GM13977 (cell line): Measurements from ENCODE around the gene C22orf42.

Experiments
- DNase-seq: peaks from one replicate; pipeline ENCODE4 v3.0.0; 2012; ENCODE audit warnings: low spot score
- in situ Hi-C: fragments of 300-500 bp; cut with MboI; formaldehyde crosslinking; loops from one replicate; pipeline ENCODE4 v1.12.0; 2022; ENCODE audit warnings: low sequenced_read_pairs, low pct_unique_long_range_greater_than_20kb, mixed read lengths, inconsistent platforms; ENCODE audit not compliant: unreplicated experiment
- TF ChIP-seq, protein P1 (sequence below): IDR thresholded peaks from 2 replicates; pipeline ENCODE4 v1.5.1; 2012; ENCODE audit warnings: mild to moderate bottlenecking, control low read depth; ENCODE audit not compliant: insufficient read depth; ENCODE audit errors: extremely low read depth, missing control alignments

Gene C22orf42, protein sequence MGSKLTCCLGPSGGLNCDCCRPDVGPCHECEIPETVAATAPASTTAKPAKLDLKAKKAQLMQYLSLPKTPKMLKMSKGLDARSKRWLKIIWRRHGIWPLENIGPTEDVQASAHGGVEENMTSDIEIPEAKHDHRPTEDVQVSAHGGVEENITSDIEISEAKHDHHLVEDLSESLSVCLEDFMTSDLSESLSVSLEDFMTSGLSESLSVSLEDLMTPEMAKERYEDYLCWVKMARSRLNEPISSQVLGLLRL

DNA sequence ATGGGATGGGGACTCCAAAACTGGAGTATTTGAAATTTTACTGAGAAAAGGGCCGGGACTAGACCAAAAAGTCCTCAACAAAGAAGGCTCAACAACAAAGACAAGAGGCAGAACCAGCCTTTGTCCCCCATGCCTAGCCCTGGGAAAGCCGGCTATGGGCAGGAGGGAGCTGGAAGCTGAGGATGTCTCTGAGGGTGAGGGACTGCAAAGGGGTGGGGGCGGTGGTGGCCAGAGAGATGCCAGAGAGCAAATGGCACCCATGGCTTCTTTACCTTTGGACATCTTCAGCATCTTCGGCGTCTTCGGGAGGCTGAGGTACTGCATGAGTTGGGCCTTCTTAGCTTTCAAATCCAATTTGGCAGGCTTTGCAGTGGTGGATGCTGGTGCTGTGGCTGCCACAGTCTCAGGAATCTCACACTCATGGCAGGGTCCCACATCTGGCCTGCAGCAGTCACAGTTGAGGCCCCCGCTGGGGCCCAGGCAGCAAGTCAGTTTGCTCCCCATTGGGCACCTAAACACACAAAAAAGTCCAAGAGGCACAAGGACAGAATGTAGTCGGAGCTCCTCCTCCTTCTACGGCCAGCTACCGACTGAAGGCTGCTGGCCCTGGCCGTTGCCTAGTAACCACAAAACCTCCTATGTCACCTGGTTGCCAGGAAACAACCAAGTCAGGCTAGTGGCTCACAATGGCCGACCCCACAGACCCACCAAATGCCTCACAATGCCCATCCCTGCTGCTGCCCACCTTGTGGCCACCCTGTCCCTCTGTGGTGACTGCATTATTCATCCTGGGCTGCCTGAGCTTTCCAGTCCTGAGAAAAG, at the start of gene C22orf42:
Gene C22orf42 (minus strand): TSS at position 592 of the 822 bp plus-strand sequence. CDS start 88 bp downstream, at position 504.
- in situ Hi-C loops, result no loop called here
- no peak for DNase-seq
- TF ChIP-seq, protein P1, sequence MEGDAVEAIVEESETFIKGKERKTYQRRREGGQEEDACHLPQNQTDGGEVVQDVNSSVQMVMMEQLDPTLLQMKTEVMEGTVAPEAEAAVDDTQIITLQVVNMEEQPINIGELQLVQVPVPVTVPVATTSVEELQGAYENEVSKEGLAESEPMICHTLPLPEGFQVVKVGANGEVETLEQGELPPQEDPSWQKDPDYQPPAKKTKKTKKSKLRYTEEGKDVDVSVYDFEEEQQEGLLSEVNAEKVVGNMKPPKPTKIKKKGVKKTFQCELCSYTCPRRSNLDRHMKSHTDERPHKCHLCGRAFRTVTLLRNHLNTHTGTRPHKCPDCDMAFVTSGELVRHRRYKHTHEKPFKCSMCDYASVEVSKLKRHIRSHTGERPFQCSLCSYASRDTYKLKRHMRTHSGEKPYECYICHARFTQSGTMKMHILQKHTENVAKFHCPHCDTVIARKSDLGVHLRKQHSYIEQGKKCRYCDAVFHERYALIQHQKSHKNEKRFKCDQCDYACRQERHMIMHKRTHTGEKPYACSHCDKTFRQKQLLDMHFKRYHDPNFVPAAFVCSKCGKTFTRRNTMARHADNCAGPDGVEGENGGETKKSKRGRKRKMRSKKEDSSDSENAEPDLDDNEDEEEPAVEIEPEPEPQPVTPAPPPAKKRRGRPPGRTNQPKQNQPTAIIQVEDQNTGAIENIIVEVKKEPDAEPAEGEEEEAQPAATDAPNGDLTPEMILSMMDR, result no peak

DNA sequence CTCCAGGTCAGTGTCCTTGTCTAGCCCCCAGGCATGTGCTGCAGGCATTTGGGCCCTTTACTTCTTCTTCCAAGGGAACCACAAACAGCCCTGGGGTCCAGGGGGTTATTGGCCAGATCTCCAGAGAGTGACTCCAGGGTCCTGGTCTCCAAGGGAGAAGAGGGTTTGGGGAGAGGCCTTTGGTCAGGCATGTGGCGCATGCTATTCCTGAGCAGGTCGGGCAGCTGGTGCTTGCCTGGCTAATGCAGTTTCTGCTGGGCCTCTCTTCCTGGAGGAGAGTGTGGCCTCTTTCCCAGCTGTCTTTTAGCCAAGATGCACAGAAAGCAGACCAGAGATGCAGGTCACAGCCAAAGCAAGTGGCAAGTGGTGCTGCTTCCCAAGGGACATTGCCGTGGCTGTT, 49.6 kb upstream of the C22orf42 start:
- DNase-seq, result no peak
- TF ChIP-seq, protein P1, result no peak
- in situ Hi-C loops, result no loop called here

DNA sequence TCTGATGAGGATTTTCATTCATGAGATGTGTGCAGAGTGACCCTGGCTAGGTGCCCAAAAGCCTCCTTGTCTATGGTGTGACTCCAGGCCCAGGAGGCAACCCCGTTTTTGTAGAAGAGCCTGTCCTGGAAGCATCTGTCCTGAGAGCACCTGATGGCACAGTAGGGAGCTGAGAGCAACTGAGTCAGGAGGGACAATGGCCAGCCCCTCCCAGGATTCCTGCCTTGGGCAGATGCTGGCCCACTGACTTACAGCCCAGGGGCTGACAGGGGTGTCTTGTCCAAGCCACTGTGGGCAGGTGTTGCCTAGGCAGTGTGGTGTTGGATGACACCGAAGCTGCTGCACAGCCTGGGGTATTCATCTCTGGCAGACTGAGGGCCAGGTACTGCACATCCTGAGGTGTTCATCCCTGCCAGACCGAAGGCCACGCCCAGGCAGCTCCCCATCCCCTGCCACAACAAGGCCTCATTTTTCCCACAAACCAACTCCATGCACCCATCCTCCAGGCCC, 48.9 kb upstream of the C22orf42 start:
- DNase-seq, result no peak
- in situ Hi-C loops, result no loop called here

DNA sequence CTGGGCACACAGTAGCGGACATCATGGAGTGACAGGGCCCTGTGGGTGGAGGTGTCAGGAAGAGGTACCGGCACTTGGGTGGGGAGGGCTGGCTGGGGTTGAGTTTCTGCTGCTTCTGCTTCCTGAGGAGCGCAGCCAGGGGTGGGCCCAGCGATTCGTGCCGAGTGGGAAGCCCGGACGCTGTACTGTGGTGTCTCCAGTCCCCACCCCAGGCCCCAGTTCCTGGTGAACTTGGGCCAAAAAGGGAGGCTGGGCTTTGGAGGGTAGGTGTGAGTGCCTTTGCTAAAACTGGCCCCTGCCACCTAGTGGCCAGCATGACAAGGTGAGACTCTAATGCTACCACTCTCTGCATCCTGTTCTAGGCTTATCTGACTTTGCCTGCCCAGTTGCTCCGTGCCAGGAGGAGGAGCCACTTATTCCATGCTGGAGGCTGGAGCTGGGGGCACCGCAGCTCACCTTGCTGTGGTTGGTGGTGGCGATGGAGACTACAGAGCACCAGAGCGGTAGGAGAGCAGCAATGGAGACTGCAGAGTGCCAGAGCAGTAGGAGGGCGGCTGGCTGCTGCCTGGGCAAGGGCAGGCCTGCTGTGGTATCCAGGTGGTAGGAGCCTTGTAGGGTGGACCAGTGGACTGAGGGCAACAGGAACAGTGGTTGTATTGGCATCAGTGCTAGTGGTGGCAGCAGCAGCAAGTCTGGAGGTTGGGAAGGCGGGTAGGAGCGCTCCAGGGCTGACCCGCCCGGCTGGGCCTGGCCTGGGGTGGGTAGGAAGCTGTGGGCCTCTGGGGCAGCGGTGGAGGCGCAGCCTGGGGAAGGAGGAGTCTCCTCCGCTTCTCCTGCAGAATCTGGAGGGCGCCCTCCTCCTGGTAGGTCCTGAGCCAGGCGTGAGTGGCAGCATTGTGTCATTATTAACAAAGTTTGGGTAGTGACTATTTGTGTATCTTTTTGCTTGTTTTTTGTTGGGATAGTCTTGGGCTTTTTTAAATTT, 48.0 kb upstream of the C22orf42 start:
- in situ Hi-C loops, result no loop called here
- DNase-seq, result peak; percentile 51
- TF ChIP-seq, protein P1, result peak; percentile 71

More for the DNA sequence above, 48.9 kb upstream of the C22orf42 start:
- TF ChIP-seq, protein P1, result no peak

DNA sequence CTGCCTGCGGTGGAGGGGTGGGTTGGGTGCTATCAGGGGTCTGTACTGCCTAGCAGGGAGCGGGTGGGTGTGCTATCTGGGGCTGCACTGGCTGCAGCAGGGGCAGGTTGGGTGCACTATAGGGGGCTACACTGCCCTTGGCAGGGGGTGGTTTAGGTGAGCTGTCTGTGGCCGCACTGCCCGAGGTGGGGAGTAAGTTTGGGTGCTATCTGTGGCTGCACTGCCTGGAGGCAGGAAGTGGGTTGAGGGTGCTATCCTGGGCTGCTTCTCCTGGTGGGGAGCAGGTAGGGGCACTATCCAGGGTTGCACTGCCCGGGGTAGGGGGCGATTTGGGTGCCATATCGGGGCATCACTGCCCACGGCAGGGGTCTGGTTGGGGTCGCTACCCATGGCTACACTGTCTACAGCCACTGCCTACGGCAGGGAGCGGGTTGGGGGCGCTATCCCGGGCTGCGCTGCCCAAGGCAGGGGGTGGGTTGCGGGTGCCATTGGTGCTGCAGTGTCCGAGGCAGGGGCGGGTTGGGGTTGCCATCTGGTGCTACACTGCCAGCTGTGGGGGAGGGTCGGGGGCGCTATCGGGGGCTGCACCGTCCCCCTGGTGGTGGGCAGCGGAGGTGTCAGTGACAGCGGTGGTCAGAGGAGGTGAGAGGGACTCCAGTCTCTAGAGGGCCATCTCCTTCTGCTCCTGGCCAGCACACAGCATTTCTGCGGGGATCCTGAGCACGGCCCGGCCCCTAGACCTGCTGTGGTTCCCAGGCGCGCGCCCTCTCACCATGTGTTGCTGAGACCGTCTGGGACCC, 47.1 kb upstream of the C22orf42 start:
- DNase-seq, result no peak
- in situ Hi-C loops, result no loop called here
- TF ChIP-seq, protein P1, result no peak
